Karpas-422 (cell line): Measurements from ENCODE around the gene LMOD3. TPM values are rescaled to one million over a fixed set of nuclear protein-coding genes. Genes with fewer than 3 reads are reported as not detected.
A peak's percentile ranks its signal among the peaks of the same experiment; 100 is the strongest.

Source experiments
- DNase-seq: peaks from one replicate; pipeline ENCODE4 v3.0.0-alpha.2; 2015
- H2AFZ ChIP-seq: fragments of 200-600 bp; sonication (generic); 2 replicates; pipeline ENCODE4 v1.6.1; 2014; ENCODE audit warnings: antibody characterized with exemption, low read length, mixed read lengths
- H3K27ac ChIP-seq: fragments of 200-600 bp; sonication (generic); 2 replicates; pipeline ENCODE4 v1.5.1; 2014; ENCODE audit warnings: mild to moderate bottlenecking, low read length, moderate library complexity
- H3K27me3 ChIP-seq: fragments of 200-600 bp; sonication (generic); 2 replicates; pipeline ENCODE4 v1.6.1; 2014; ENCODE audit warnings: low read length, mixed read lengths
- H3K36me3 ChIP-seq: fragments of 200-600 bp; sonication (generic); 2 replicates; pipeline ENCODE4 v1.6.1; 2014; ENCODE audit warnings: low read length, mixed read lengths; ENCODE audit not compliant: insufficient read depth
- H3K4me1 ChIP-seq: fragments of 200-600 bp; sonication (generic); 2 replicates; pipeline ENCODE4 v1.6.1; 2014; ENCODE audit warnings: mild to moderate bottlenecking, low read length, mixed read lengths
- H3K4me2 ChIP-seq: fragments of 200-600 bp; sonication (generic); 2 replicates; pipeline ENCODE4 v1.6.1; 2014; ENCODE audit warnings: low read length, low read depth, mild to moderate bottlenecking; ENCODE audit not compliant: poor library complexity, severe bottlenecking
- H3K4me3 ChIP-seq: fragments of 200-600 bp; sonication (generic); 2 replicates; pipeline ENCODE4 v1.5.1; 2014; ENCODE audit warnings: mild to moderate bottlenecking, antibody characterized with exemption, low read length, mixed read lengths
- H3K79me2 ChIP-seq: fragments of 200-600 bp; sonication (generic); 2 replicates; pipeline ENCODE4 v1.6.1; 2014; ENCODE audit warnings: mild to moderate bottlenecking, low read length, mixed read lengths
- H3K9ac ChIP-seq: fragments of 200-600 bp; sonication (generic); 2 replicates; pipeline ENCODE4 v1.6.0; 2014; ENCODE audit warnings: low read length
- H3K9me2 ChIP-seq: fragments of 200-600 bp; sonication (generic), shearing (Covaris generic); replicated peaks from 2 replicates; pipeline ENCODE4 v1.6.0; 2014; ENCODE audit warnings: mild to moderate bottlenecking, low read length, moderate library complexity; ENCODE audit not compliant: insufficient read depth
- H3K9me3 ChIP-seq: fragments of 300-700, 200-600 bp; sonication (generic); 2 replicates; pipeline ENCODE4 v1.6.1; 2014; ENCODE audit warnings: low read length, mixed read lengths
- H4K20me1 ChIP-seq: fragments of 200-600 bp; sonication (generic); 2 replicates; pipeline ENCODE4 v1.6.1; 2014; ENCODE audit warnings: mild to moderate bottlenecking, antibody characterized with exemption, low read length, low read depth; ENCODE audit not compliant: insufficient read depth
- total RNA-seq: library from RNA; depleted of rRNA; stranded (reverse); fragments of >200 nt; shearing (Covaris generic); gene quantifications from 2 replicates; pipeline ENCODE4 v1.2.3, GENCODE V29; 2014; ENCODE audit warnings: low replicate concordance

LMOD3 gene
- total RNA-seq, 1 experiment from 2014 or later, result not detected

DNA sequence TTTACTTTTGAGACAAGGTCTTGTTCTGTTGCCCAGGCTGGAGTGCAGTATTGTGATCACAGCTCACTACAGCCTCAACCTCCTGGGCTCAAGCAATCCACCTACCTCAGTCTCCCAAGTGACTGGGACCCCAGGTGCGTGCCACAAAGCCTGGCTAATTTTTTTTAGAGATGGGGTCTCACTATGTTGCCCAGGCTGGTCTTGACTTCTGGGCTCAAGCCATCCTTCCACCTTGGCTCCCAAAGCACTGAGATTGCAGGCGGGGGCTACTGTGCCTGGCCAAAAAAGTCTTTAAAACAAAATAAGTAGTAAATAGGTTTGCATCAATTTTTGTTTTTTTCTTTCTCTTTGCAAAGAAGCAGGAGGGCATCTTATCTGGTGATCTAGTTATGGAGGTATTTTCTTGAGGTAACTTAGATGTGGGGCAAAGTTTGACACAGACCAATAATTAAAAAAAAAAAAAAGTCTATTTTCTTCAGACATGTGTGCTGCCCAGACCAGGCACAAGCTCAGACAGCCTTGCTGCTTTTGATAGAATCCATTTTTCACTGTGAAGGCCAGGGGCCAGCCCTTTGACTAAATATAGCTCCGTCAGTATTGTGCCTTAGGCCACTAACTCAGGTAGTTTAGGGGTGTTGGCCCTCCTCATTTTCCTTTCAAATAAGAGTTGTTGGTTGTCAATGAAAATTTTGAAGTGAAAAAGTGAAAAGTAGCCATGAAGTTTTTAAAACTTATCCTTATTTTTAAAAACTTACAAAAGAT is 35.2 kb downstream of the LMOD3 start:
- peak overlapping the region; percentile 21 for H3K4me2 ChIP-seq
- H3K4me3 ChIP-seq, result no peak overlapping the region
- no peaks in the 10 kb centered on the region for H3K27me3 ChIP-seq
- peaks cover 74% of the 10 kb centered on the region for H3K4me1 ChIP-seq
- no peaks in the 10 kb centered on the region for H4K20me1 ChIP-seq
- H2AFZ ChIP-seq, result no peak overlapping the region
- H3K9me3 ChIP-seq, result no peaks in the 10 kb centered on the region
- H3K27ac ChIP-seq, result no peak overlapping the region
- H3K9ac ChIP-seq, result no peak overlapping the region
- DNase-seq, result no peak
- no peaks in the 10 kb centered on the region for H3K9me2 ChIP-seq
- no peaks in the 10 kb centered on the region for H3K36me3 ChIP-seq
- H3K79me2 ChIP-seq, result peaks cover 25% of the 10 kb centered on the region

DNA sequence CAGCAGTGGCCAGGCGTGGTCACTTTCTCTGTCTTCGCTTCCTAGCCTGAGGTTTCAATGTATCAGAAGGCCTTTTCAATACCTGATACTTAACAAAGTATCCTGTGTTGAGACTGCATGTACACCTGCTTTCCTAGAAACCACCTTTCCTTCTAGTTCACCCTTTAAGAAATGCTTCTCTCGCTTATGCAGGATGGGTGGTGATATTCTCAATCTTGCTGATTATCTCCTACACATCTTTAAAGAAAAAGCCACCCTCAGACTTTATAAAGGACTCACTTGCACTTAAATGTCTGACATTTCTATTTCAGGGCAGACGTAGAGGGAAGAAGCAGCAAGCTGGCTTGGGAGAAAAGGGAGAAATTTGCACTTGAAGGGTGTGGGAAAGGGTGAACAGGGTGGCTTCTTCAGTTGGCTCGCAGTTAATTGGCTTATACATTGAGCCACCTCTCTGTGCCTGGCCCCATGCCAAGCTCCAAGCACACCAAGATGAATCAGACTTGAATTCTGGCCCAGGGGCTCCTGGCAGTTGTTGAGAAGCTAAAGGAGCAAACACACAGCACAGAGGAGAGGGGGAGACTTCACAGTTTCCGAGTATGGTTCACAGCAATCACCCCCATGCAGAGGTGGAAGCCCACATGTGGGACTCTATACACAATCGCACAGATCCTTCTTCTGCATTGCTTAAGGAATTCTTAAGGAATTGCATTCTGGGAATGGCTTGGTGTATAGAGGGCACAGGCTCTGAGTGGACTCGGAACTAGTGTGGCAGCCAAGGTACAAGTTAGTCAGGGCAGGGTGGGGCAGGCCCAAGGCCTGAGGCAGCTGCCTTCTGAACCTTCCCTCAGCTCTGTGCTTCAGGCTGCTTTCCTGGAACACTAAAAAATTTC is 36.3 kb downstream of the LMOD3 start:
- Histone ChIP-seq H2AFZ (no peak overlapping the region), H3K4me1 (peaks cover 74% of the 10 kb centered on the region), H3K4me3 (peak overlapping the region; percentile 81), H3K27ac (no peak overlapping the region), H3K9ac (peak overlapping the region; percentile 76), H3K79me2 (peaks cover 25% of the 10 kb centered on the region), H3K36me3 (no peaks in the 10 kb centered on the region), H3K9me2 (no peaks in the 10 kb centered on the region), H3K9me3 (no peaks in the 10 kb centered on the region), H4K20me1 (no peaks in the 10 kb centered on the region), H3K27me3 (no peaks in the 10 kb centered on the region), H3K4me2 (peak overlapping the region; percentile 80)
- peak; percentile 64 for DNase-seq

DNA sequence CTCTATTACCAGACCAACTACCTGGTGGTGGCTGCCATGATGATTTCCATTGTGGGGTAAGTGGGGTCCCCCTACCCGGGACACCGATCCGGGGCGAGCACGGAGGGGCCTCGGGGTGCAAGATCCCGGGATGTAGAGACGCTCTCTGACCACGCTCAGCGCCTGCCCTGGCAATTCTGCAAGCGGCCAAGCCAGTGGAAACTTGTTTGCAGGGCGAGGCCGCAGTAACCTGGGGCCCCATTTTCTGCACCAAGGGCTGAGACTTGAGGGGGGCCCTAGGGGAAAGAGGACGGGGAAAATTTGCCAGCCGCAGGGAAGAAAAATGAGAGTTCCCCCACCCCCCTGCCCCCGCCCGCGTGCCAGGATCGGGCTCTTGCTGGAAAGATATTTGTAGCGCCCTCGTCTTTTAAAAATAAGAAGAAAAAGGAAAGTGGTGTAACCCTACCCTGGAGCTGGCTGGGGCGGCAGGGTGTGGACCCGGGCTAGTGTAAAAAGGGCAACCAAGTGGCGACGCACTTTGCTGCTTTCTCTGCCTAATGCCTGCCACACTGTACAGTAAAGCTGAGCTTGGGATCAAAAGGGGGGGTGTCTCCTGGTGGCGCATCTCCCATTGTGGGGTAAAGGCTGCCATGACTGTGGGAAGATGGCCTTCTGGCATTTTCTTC is 37.1 kb downstream of the LMOD3 start:
- Histone ChIP-seq H3K27ac (0 out of 2 replicates have a peak overlapping the region, but pooled peaks have one; percentile 7), H3K36me3 (no peaks in the 10 kb centered on the region), H3K27me3 (no peaks in the 10 kb centered on the region), H3K4me3 (peak overlapping the region; percentile 81), H3K9ac (peak overlapping the region; percentile 76), H3K4me2 (peak overlapping the region; percentile 80), H3K9me3 (no peaks in the 10 kb centered on the region), H4K20me1 (no peaks in the 10 kb centered on the region), H3K9me2 (no peaks in the 10 kb centered on the region), H2AFZ (peak overlapping the region; percentile 90), H3K79me2 (peaks cover 23% of the 10 kb centered on the region), H3K4me1 (peaks cover 81% of the 10 kb centered on the region)
- peak; percentile 47 for DNase-seq

- peak within 1 kb of the TSS; percentile 81 for H3K27ac ChIP-seq
- H3K27me3 ChIP-seq, result no peaks in the 10 kb centered on the region
- peaks cover 76% of the 10 kb centered on the region for H3K4me1 ChIP-seq
- H3K36me3 ChIP-seq, result no peaks in the 10 kb centered on the region
- no peaks in the 10 kb centered on the region for H3K9me3 ChIP-seq
- H3K4me2 ChIP-seq, result peak within 1 kb of the TSS; percentile 80
- peak within 1 kb of the TSS; percentile 90 for H2AFZ ChIP-seq
- peak within 1 kb of the TSS; percentile 81 for H3K4me3 ChIP-seq
- peak within 1 kb of the TSS; percentile 76 for H3K9ac ChIP-seq
- peaks cover 24% of the 10 kb centered on the region for H3K79me2 ChIP-seq
- peaks cover 2% of the 10 kb centered on the region; the same call in 1 of the 2 replicates for H4K20me1 ChIP-seq
- H3K9me2 ChIP-seq, result no peaks in the 10 kb centered on the region
- peak; percentile 97 for DNase-seq
These were observed 37.8 kb downstream of the LMOD3 start, which contains the start of gene ARL6IP5 for GRCh38 chr3:69084326-69085167. ARL6IP5 (plus strand) TSS chr3:69084937; CDS start chr3:69085048, 111 bp downstream.

DNA sequence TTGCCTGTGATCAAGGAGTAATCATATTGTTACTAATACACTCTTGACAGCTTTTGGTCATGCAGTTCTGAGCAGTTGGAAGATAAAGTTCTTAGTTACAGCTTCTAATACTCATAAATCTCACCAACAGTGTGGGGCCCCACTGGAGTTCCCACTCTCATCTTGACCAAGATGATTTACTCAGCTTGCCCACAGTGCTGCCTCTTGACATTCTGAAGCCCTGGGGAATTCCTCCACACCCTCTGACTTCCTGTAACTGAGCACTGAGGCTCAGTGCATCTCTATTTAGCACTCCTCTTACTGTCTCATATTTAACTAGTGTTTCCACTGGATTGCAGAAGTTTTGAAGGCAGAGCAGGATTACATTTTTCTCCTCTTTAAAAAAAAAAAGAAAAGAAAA is 39.6 kb downstream of the LMOD3 start:
- Histone ChIP-seq H3K79me2 (peaks cover 32% of the 10 kb centered on the region), H3K27me3 (no peaks in the 10 kb centered on the region), H3K27ac (peak overlapping the region; percentile 81), H3K36me3 (peaks cover 3% of the 10 kb centered on the region; the same call in 1 of the 2 replicates), H3K9me3 (no peaks in the 10 kb centered on the region), H2AFZ (peak overlapping the region; percentile 35; the same call in 1 of the 2 replicates), H4K20me1 (peaks cover 3% of the 10 kb centered on the region; the same call in 1 of the 2 replicates), H3K9me2 (no peaks in the 10 kb centered on the region), H3K4me1 (peaks cover 73% of the 10 kb centered on the region), H3K4me3 (peak overlapping the region; percentile 30), H3K4me2 (peak overlapping the region; percentile 80), H3K9ac (peak overlapping the region; percentile 47)
- peak; percentile 87 for DNase-seq

DNA sequence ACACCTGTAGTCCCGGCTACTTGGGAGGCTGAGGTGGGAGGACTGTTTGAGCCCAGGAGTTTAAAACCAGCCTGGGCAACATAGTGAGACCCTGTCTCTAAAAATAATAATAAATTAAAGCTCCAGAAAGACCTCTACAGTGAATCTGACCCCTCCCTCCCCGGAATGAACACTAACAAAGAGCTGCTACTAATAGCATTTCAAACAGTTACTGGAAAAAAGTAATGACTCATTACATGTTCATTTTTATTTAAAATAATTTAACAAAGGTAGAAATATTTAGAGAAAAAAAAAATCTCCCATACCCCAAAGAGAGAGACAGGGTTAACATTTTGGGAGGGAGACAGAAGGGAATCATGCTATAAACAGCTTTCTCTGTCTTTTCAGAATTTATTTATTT is 40.0 kb downstream of the LMOD3 start:
- H3K4me1 ChIP-seq, result peaks cover 75% of the 10 kb centered on the region
- no peak for DNase-seq
- H3K36me3 ChIP-seq, result peaks cover 8% of the 10 kb centered on the region; the same call in 1 of the 2 replicates
- peaks cover 3% of the 10 kb centered on the region; the same call in 1 of the 2 replicates for H4K20me1 ChIP-seq
- H3K79me2 ChIP-seq, result peaks cover 36% of the 10 kb centered on the region
- peak overlapping the region; percentile 60; the same call in 1 of the 2 replicates for H2AFZ ChIP-seq
- peak overlapping the region; percentile 30; the same call in 1 of the 2 replicates for H3K4me3 ChIP-seq
- peak overlapping the region; percentile 81 for H3K27ac ChIP-seq
- H3K9me2 ChIP-seq, result no peaks in the 10 kb centered on the region
- H3K9ac ChIP-seq, result peak overlapping the region; percentile 47; the same call in 1 of the 2 replicates
- H3K27me3 ChIP-seq, result no peaks in the 10 kb centered on the region
- no peaks in the 10 kb centered on the region for H3K9me3 ChIP-seq
- peak overlapping the region; percentile 80 for H3K4me2 ChIP-seq

GRCh38 chr3:69081583-69082262 is 40.7 kb downstream of the LMOD3 start:
- peaks cover 73% of the 10 kb centered on the region for H3K4me1 ChIP-seq
- peaks cover 43% of the 10 kb centered on the region for H3K79me2 ChIP-seq
- peaks cover 11% of the 10 kb centered on the region; the same call in 1 of the 2 replicates for H3K36me3 ChIP-seq
- H3K9ac ChIP-seq, result no peak overlapping the region
- H3K9me3 ChIP-seq, result no peaks in the 10 kb centered on the region
- peaks cover 3% of the 10 kb centered on the region; the same call in 1 of the 2 replicates for H4K20me1 ChIP-seq
- H3K9me2 ChIP-seq, result no peaks in the 10 kb centered on the region
- no peaks in the 10 kb centered on the region for H3K27me3 ChIP-seq
- H3K4me2 ChIP-seq, result peak overlapping the region; percentile 80
- H3K27ac ChIP-seq, result peak overlapping the region; percentile 81
- no peak for DNase-seq
- peak overlapping the region; percentile 60; the same call in 1 of the 2 replicates for H2AFZ ChIP-seq
- H3K4me3 ChIP-seq, result no peak overlapping the region
